ENCODE data around the gene KIAA1143.

KIAA1143 gene

DNA sequence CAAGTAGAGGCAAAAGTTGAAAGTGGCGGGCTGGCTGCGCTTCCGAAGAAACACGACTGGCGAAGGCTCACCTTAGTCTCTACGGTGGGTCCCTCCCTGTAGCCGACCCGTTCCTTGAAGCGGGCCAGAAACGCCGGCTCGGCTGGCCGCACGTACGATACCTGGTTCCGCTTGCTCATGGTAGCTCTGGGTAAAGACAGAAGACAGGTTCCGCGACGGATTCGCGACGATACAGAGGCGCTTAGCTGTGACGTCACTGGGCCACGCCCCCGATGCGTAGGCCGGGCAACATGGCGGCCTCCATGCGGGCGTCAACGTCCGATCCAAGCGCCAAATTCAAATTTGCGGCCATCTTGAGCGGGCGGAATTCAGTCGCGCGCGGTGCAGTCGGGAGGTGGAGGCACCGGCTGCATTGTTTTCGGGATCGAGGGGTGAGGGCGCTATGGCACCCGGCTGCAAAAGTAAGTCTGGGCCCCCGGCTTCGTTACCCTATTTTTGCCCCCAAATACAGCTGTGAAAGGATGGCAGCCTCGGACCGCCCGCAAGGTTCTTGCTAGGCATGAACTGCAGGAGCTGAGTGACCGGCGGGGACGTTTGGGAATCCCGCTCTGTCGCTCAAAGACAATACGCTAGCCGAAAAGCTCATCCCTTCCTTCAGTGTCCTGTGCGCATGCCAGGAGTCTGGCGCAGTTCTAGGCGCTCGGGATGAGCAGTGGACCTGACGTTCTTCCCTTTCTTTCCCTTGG lies at the start of gene KIAA1143, which contains the start of gene KIF15:
Gene KIAA1143, minus strand, starts transcription at position 196 of the 746 bp plus-strand sequence. Its CDS starts 17 bp downstream, at position 179.
Gene KIF15, plus strand, starts transcription at position 371 of the 746 bp plus-strand sequence. Its CDS starts 72 bp downstream, at position 443.
- DNase-seq: peak; percentile 99

DNA sequence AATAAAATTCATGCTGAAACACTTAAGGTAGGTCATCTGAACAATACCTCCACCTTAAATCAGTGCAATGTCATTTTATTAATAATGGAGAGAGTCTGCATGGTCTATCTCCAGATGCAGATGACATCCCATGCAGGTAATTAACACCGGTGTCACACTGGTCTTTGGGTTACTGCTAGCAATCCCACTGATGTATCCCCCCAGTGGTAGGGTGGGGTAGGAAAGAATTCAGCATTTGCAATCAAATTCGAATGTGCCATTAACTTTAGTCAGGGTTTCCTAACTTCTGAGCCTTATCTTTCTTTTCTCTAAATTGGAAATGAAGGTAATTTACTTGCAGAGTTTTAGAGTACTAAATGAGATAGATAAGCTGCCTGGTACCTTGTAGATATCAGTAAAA lies 44.5 kb upstream of the KIAA1143 start:
- no peak for DNase-seq

- no peak for DNase-seq
Measured at GRCh38 chr3:44803298-44803697, 41.9 kb upstream of the KIAA1143 start.

GRCh38 chr3:44802011-44802410 lies 40.6 kb upstream of the KIAA1143 start:
- DNase-seq: no peak

DNA sequence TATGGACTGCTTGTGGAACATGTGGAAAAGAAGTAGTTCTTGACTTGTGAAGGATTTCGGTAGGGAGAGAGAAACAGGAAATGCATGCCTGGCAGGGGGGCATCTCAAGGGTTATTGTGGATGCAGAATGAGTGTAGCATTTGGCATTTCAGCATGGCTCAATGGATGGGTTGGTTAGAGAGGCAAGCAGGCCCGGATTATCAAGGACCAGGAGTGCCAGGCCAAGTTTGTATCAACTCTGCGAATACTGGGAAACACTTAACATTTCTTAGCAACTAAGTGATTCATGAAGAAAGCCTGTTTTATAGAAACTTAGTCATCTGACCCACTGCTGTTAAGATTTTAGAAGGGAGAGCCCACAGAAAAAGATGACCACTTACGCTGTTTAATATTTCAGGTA lies 33.8 kb upstream of the KIAA1143 start:
- no peak for DNase-seq

DNA sequence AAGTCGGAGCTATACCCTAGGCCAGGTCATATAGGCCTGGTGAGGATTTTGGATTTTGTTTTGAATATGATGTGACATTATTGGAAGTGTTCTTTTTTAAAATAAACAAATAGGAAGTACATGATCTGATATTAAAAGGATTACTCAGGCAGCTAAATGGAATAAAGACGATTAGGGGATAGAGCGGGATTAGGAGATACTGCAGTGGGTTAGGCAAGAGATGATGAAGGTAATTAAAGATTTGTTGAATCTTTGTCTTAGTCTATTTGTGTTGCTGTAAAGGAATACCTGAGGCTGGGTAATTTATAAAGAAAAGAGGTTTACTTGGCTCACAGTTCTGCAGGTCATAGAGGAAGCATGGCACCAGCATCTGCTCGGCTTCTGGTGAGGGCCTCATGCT lies 21.5 kb upstream of the KIAA1143 start:
- DNase-seq: no peak

DNA sequence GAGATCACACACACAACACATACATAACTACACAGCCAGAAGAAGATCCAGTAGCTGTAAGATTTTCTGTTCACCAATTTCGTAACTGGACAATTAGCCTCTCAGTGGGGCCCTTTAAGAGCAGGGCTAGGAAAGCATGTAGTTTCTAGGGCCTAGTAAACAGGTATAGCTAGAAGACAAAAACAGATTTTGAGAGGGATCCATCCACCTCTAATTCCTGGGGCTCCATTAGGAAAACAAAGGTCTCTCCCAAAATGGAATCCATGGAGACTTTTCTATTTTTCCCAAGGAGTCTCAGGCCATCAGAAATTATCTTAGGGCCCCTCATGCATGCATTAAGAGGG lies 10.7 kb upstream of the KIAA1143 start:
- no peak for DNase-seq

DNA sequence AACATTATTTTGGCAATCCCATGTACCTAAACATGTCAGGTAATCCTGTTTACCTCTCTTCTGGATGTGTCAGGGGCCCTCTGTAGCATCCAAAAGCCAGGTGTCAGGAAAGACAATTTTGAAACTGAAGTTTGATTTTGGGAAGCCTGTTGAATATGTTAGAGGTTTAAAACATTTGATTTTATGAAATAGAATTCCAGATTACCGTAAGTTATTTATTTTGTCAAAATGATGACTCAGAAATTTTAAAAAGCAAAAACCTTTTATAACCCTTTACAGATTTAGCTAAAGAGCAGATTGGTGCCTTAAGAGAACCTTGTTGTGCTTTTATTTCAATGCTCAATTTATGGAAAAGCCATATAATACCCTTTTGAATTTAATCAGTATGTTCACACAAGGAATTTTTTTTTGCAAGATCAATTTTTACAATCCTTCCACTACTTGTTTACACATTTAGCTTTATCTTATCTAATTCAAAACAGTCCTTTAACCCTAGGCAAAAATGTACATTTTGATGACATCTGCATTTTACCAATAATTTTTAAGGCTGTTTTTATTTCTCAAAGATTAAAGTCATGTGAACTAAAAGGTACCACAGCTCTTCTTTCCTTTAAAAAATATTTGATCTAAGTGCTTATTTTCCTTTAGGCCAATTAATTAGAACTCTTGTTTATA lies 10.1 kb upstream of the KIAA1143 start:
- DNase-seq: no peak

GRCh38 chr3:44764248-44764647 lies 2.8 kb upstream of the KIAA1143 start:
- no peak for DNase-seq

DNA sequence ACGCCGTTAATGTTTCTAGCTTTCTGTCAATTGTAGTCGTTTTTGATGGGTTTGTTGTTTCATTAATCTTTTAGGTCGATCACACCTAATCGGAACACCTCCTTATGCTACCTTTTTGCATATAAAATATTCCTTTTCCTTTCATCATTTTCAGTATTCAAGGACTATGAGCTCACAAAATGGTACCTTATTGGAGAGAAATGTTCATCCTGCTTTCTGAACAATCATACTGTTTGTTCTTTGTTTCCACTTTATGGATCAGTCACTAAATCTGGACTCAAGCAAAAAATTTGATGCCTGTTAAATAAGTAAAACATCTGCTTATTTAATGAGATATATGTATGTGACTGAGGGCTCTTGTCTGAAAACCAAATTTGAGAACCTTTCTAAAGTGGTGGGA lies 1.3 kb upstream of the KIAA1143 start:
- DNase-seq: no peak

DNA sequence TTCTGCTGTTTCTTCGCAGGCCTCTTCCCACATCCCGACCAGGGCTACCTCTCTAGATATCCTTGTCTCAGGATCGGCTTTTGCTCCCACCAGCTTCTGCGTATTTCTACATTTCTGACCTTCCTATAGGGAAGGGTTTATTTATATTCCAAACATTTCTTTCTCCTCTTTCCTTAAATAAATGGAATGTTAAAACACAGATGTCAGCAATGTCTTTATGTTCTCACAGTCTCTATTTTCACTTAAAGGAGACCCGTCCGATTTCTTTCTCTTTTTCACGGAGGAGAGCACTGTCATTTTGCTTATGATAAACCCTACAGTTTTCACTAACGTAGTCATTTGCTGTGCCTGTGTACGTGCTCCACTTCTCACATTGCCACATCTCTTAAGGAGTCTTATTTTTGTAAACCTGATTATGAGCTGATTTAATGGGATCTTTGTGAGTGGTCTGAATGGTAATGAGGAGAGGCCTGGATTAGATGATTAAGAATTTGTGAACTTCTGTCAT lies 805 bp upstream of the KIAA1143 start:
- DNase-seq: no peak

- peak in 1 of 2 donors; percentile 3 for DNase-seq
Measured at GRCh38 chr3:44761101-44761423, 357 bp downstream of the KIAA1143 start.

- DNase-seq: no peak
Measured at GRCh38 chr3:44734646-44735168, 26.7 kb downstream of the KIAA1143 start.

DNA sequence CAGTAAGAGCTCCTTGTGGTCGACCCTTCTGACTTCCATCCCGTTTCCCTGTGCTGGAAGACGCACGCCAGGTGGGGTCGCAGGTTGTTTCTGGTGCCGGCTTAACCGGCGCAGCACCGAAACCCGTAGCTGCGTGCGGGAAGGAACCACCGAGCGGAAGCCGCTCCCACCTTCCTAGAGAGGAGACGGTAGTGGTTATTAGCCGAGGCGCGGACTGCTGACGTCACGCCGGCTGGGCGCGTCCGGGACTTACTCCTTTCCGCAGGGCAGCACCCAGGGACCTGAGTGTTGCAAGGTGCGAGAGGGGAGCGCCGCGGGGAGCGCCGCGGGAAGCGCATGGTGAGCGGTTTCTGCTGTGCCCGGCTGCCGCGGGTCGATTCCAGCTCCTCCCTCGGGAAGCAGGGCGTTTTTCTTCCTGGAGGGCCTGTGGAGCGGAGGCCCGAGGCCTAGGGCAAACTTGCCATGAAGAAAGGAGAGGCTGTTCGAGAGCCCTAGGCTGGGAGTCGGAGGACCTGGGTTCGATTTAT lies 32.0 kb downstream of the KIAA1143 start, which contains the start of gene ZNF501:
Gene ZNF501, plus strand, starts transcription at position 252 of the 527 bp plus-strand sequence. CDS start 4,787 bp downstream, outside the sequence.
- peak; percentile 85 to 90 for DNase-seq

- DNase-seq: no peak
Measured at GRCh38 chr3:44722103-44722401, 39.4 kb downstream of the KIAA1143 start.

- no peak for DNase-seq
Measured at GRCh38 chr3:44721231-44722102, 40.0 kb downstream of the KIAA1143 start.

GRCh38 chr3:44712455-44713075 lies 48.9 kb downstream of the KIAA1143 start, which contains the start of gene ZNF502:
Gene ZNF502, plus strand, starts transcription at chr3:44712660. Its CDS starts 7,602 bp downstream, at chr3:44720262.
- peak; percentile 54 to 72 for DNase-seq
